Stimulated activated CD8-positive, alpha-beta memory T cell treated with anti-CD3 and anti-CD28 coated beads, Interleukin-12 subunit alpha, Interleukin-12 subunit beta, amount 100 ng/mL, for 1 hour (primary cell): Measurements from ENCODE around the gene PEX7.
"Not testable (repeated sequence)": the region's sequence is repeated elsewhere in the genome, so short reads cannot be mapped to it uniquely, and the experiment has no call there.

ENCODE experiments used
- DNase-seq: peaks from one replicate; pipeline ENCODE4 v3.0.0-alpha.2; 2020; ENCODE audit warnings: low read depth

PEX7 gene

GRCh38 chr6:136897071-136897470 lies 74.7 kb downstream of the PEX7 start:
- no peak for DNase-seq

DNA sequence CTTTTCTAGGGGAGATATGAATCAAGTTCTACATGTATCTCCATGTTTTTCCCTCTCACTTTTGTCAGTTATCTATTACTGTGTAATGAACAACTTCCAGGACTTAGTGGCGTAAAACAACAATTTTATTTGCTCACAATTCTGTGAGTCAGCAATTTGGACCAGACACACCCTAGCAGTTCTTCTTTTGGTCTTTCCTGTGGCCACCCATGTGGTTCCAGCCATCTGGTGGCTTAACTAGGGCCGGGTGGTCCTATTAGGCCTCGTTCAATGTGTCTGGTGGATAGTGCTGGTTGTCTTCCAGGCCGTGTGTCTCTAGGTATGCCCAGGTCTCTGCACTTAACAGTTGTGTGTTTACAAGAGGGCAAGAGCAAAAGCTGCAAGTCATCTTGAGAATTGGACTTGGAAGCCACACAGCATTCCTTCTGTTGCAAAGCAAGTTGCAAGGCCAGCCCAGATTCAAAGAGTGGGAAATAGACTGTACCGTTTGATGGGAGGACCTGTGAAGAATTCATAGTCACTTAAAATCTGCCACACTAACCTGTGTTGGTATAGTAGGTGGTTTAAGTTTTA lies 78.9 kb downstream of the PEX7 start:
- DNase-seq, result no peak

DNA sequence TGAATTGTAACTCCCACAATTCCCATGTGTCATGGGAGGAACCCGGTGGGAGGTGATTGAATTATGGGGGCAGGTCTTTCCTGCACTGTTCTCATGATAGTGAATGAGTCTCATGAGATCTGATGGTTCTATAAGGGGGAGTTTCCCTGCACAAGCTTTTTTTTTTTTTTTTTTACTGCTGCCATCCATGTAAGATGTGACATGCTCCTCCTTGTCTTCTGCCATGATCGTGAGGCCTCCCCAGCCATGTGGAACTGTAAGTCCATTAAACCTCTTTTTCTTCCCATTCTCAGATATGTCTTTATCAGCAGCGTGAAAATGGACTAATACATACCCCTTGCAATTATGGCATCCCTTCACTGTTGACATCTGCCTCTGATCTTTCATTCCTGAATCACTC lies 82.1 kb downstream of the PEX7 start:
- DNase-seq, result not testable (repeated sequence)

DNA sequence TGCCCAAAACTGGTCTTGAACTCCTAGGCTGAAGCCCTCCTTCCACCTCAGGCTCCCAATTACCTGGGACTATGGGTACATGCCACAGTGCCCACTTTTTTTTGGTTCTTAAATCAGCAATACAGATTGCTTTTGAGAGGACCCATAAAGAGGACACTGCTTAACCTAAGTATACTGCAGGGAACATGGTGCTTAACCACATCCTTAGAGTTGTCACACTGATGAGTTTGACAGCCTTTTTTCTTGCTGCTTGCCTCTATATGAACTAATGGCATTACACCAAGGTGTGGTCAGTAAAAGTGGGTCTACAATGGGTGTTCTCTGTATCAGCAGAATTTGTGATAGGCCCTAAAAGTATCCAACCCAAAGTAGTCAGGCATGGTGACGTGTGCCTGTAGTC lies 92.6 kb downstream of the PEX7 start:
- DNase-seq, result no peak

- DNase-seq, result no peak
Measured at GRCh38 chr6:136918706-136919105, 96.3 kb downstream of the PEX7 start.

DNA sequence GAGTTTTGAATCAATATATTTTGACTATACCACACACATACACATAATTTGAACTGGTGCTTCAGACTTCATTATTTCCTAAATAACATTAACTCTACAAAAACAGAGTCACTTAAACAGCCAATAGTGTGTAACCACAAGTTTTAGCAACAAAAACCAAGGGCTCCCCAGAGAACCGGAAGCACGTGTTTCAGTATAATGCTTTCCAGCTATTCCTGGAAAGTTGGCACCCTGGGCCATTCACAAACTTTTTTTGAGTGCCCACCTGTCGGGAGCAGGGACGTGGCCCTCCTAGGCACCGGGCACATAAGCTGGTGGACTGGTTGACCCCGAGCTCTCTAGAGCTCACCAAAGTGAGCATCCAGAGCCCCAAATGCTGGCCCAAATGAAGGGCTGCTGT lies 97.8 kb downstream of the PEX7 start:
- no peak for DNase-seq

DNA sequence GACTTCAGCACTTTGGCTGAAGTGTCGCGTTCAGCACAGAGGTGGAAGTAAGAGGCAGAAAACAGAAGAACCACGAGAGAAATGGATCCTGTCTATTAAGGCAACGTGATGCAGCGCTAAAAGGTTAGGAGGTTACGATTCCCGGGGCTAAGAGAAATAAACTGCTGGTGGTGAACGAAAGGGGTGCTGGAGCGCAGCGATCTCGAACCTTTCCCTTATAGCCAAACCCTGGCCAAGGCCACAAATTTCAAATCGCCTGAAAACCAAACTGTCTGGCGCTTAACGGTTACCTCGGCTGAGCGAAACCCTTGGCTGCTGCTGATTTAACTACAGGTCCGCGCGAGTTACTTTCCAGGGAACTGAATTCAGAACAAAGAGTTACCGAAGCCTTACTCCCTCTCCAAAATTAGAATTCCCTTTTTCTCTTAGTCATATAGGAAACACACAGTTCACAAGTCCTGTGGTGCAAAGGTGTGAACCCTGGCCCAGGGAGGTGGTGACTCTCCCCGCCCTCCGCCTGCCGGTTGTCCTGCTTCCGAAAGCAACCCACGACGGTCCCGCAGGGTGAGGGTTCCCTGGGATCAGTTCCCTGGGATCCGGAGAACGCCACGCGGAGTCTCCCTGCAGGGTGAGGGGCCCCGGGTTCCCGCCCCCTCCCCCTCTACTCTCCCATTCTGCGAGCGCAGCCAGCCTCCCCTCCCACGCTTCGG lies 98.4 kb downstream of the PEX7 start:
- DNase-seq, result no peak

GRCh38 chr6:136921381-136921935 lies 99.1 kb downstream of the PEX7 start:
- DNase-seq, result no peak

GRCh38 chr6:136921936-136922684 lies 99.7 kb downstream of the PEX7 start, which contains the start of gene SLC35D3:
SLC35D3 (plus strand) TSS chr6:136922301; CDS start chr6:136922429, 128 bp downstream.
- DNase-seq, result no peak

GRCh38 chr6:136922685-136923006 lies 100.3 kb downstream of the PEX7 start:
- DNase-seq, result no peak

- DNase-seq, result no peak
Measured at GRCh38 chr6:136923116-136923953, 100.9 kb downstream of the PEX7 start.

- DNase-seq, result no peak
Measured at GRCh38 chr6:136923954-136924673, 101.7 kb downstream of the PEX7 start.

- DNase-seq, result no peak
Measured at GRCh38 chr6:136926383-136926782, 104.0 kb downstream of the PEX7 start.

DNA sequence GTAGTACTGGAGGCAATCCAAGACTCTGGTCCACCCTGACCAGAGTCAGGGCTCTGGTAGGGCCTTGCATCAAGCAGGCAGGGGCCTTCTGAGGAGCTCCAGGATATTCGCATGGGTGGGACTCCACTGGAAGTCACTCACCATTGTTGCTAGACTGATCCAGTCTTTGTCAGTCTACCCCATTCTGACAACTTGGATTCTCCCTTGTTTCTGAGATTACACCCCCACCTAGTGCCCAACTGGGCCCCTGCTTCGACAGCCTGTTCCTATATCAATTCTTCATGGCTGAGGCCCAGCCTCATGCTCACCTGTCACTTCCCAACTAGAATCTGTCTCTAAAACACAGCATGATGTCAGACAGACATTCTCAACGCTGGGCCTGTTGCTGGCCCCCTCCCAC lies 104.9 kb downstream of the PEX7 start:
- no peak for DNase-seq

GRCh38 chr6:136930528-136930927 lies 108.1 kb downstream of the PEX7 start:
- DNase-seq, result no peak

DNA sequence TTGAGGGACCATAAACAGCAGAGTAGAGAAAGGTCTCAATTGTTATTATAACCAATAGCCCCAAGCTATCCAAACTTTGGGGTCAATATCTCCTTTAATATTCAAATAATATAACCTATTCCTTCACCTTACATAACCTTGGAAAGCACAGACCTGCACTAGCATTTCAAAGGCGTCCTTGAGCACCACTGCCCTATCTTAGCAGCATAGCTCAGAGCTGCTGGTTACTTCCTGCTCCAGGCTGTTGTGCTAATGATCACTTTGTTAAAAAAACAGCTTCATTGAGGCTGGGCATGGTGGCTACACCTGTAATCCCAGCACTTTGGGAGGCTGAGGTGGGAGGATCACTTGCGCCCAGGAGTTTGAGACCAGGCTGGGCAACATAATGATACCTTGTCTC lies 110.2 kb downstream of the PEX7 start:
- DNase-seq, result no peak

DNA sequence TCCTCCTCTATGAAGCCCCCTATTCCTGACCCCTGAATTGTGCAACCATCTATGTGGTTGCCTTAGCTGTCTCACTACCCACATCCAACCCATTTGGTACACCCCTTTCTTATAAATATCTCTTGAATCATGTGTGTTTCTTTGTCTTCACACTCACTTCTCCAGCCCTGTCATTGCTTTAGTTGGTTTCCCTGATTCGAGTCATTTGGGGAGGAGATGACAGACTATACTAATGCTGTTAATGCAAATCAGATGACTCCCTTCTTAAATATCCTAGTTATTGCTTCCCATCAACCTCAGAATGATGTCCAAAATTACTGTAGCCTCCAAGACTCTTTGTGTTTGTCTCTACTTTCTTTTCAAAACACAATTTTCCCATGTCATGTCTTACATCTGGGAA lies 122.7 kb downstream of the PEX7 start:
- DNase-seq, result no peak

DNA sequence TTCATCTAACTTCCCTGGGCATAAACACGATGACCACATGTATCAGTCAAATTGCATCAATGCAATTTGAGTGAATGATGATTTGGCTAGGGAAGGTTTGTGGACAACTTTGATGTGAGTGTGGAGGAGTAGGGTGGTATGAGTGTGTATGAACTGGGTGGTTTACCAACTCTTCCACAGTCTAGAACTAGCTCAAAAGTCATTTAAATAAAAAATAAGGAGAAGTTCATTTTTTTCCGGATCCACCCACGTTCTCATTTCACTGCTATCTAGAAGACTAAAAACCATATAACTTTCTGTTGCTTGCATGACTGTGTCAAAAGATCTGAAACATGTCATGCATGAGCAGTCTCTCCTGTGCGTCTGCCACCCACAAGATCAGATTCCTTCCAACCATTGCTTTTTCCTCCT lies 123.3 kb downstream of the PEX7 start:
- DNase-seq, result no peak

- DNase-seq, result no peak
Measured at GRCh38 chr6:136947037-136947436, 124.6 kb downstream of the PEX7 start.

GRCh38 chr6:136949957-136950356 lies 127.6 kb downstream of the PEX7 start:
- not testable (repeated sequence) for DNase-seq

GRCh38 chr6:136950436-136951126 lies 128.2 kb downstream of the PEX7 start:
- no peak for DNase-seq
